ENCODE results near the gene SLC9B2.

DNA sequence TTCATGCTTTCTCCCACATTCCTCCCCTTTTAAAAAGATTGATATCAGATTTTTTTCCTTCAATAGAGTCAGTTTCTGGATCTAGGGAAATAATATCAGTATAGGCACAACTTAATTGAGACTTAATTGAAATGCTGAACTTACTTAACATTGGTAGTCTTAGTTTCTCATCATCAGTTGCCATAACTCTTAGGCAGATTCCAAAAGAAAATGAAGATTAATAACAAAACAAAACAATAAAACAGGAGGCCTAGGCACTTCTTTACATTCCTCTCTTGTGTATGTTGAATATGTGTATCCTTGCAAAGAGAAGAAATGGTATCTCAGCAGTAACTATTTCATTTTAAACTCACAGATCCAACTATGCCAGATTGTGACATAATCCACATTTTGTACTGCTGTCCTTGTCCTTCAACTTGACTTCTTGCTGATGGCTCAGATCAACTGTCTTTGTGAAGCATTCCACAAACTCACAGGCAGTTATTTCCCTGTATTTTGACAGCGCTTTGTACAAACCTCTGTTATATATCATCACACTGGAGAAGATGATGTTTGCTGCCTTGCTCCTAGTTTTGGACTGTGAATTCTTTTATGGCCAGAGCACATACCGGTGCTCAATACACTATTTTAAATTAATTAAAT is 9.1 kb upstream of the SLC9B2 start:
- TF ChIP-seq POLR2AphosphoS5 (IDR thresholded peaks at IDR 0.05; ENCODE audit: low read depth, low read length) (no peak), POLR2A (IDR thresholded peaks at IDR 0.05; ENCODE audit: low read depth, low read length) (no peak)

All from GM12892 (cell line).